Breast epithelium (tissue), 3 donors: ENCODE measurements around the gene CYFIP2.

Source experiments
- CTCF ChIP-seq, 3 donors: fragments of 450-650 bp; IDR thresholded peaks; one replicate each; pipeline ENCODE4 v1.5.1; 2016 to 2017; ENCODE audit warnings: antibody characterized with exemption in 3 of 3, mild to moderate bottlenecking in 3 of 3, moderate library complexity in 3 of 3
- POLR2A ChIP-seq: fragments of 450-650 bp; IDR thresholded peaks from one replicate; pipeline ENCODE4 v1.6.1; 2016; ENCODE audit warnings: antibody characterized with exemption, mild to moderate bottlenecking, moderate library complexity

DNA sequence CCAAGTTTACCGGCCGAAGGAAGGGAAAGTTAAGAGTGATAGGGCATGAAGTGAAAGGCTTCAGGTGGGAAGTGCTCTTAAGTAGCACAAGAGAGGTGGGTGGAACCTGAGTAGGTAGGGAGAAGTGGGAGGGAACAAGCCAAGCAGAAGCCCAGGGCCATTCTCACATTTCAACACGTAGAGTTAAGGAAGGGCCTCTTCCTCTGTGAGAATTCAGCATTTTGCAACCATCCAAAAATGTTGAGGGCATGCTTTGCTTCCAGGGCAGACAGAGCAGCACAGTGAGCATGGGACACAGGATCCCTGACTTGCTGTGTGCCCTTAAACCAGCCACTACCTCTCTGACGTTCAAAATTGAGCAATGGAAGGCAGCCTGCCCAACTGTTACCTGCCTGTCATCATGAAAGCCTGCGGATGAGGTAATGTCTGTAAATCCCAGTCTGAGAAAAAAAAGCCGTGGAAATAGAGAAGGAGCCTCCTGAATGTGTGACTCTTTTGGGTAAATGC, 3.3 kb downstream of the CYFIP2 start:
- no peak for TF ChIP-seq CTCF (IDR thresholded peaks at IDR 0.05)
- TF ChIP-seq POLR2A, result no peak
